Panc1 (cell line): Measurements from ENCODE around the gene TIMM44. TPM values are rescaled to one million over a fixed set of nuclear protein-coding genes. Genes with fewer than 3 reads are reported as not detected.

Experiments
- ATAC-seq: fragments of 200-7000 bp; cut with Tn5 transposase; 2 replicates; pipeline ENCODE4 v1.9.1; 2020; ENCODE audit warnings: mild to moderate bottlenecking, moderate library complexity
- BruUV-seq: library from RNA; stranded (reverse); fragments of 400-500 nt; replicated peaks from 2 replicates; lab custom pipeline; 2021; lab: Mats Ljungman, UMichigan
- CTCF ChIA-PET: fragments of 300-600 bp; sonication (Branson Sonifier 250); formaldehyde crosslinking; loops from one replicate; lab custom pipeline; 2022; ENCODE audit warnings: antibody characterized with exemption; lab: Charles Lee
- POLR2A ChIA-PET: fragments of 300-600 bp; sonication (Branson Sonifier 250); formaldehyde crosslinking; loops from one replicate; lab custom pipeline; 2022; ENCODE audit warnings: antibody characterized with exemption; lab: Charles Lee
- DNase-seq: peaks from one replicate; pipeline ENCODE4 v3.0.0-alpha.2; 2010; ENCODE audit warnings: low read depth, low spot score
- H3K27ac ChIP-seq: 2 replicates; pipeline ENCODE4 v1.5.1; 2011; ENCODE audit warnings: mild to moderate bottlenecking, low read length, inconsistent platforms
- H3K27me3 ChIP-seq: fragments of 200-500 bp; sonication (Bioruptor generic); 2 replicates; pipeline ENCODE4 v1.6.0; 2014; ENCODE audit warnings: low read length, inconsistent platforms; ENCODE audit not compliant: control insufficient read depth, insufficient read depth
- H3K36me3 ChIP-seq: fragments of 200-500 bp; sonication (Bioruptor generic); 2 replicates; pipeline ENCODE4 v1.5.1; 2014; ENCODE audit warnings: inconsistent platforms, mild to moderate bottlenecking, low read length, moderate library complexity; ENCODE audit not compliant: control insufficient read depth, insufficient read depth
- H3K4me1 ChIP-seq: 2 replicates; pipeline ENCODE4 v1.5.1; 2011; ENCODE audit warnings: inconsistent platforms, mild to moderate bottlenecking, low read length, moderate library complexity; ENCODE audit not compliant: control insufficient read depth, insufficient read depth
- H3K4me3 ChIP-seq, 2 experiments: 2 replicates each; pipeline ENCODE4 v1.5.1; 2011 to 2012; ENCODE audit warnings: low read depth in 2 of 2, low read length in 2 of 2, mild to moderate bottlenecking in 2 of 2, inconsistent platforms in 1 of 2, moderate library complexity in 1 of 2
- H3K9me3 ChIP-seq: fragments of 200-500 bp; sonication (Bioruptor generic); 2 replicates; pipeline ENCODE4 v1.5.1; 2014; ENCODE audit warnings: low read depth, mild to moderate bottlenecking, inconsistent platforms, low read length, moderate library complexity; ENCODE audit not compliant: control insufficient read depth, insufficient read depth
- POLR2AphosphoS5 ChIP-seq: IDR thresholded peaks from 2 replicates; pipeline ENCODE4 v1.6.1; 2012; ENCODE audit warnings: mild to moderate bottlenecking, low read depth, low read length, moderate library complexity
- SIN3A ChIP-seq: IDR thresholded peaks from 2 replicates; pipeline ENCODE4 v1.6.1; 2012; ENCODE audit warnings: low read depth, mild to moderate bottlenecking, low read length, moderate library complexity, borderline replicate concordance; ENCODE audit not compliant: insufficient read depth
- TCF7L2 ChIP-seq: IDR thresholded peaks from 2 replicates; pipeline ENCODE4 v1.6.1; 2011; ENCODE audit warnings: mild to moderate bottlenecking, low read depth, low read length, inconsistent platforms
- in situ Hi-C: cut with HindIII; loops from 2 replicates; pipeline ENCODE4 v1.10.0; 2016; ENCODE audit warnings: low sequenced_read_pairs, low pct_unique_long_range_greater_than_20kb
- intact Hi-C: fragments of 100-400 bp; cut with micrococcal nuclease; formaldehyde crosslinking; loops from one replicate; pipeline ENCODE4 v1.10.0; 2022; ENCODE audit not compliant: unreplicated experiment
- total RNA-seq: library from RNA; stranded (reverse); gene quantifications from one replicate; pipeline ENCODE4 v1.2.1, GENCODE V29; 2021; ENCODE audit not compliant: unreplicated experiment
- TF ChIP-seq, protein P1 (sequence below), 2 experiments: IDR thresholded peaks; 2 replicates each; pipeline ENCODE4 v1.6.1; 2011 to 2012; ENCODE audit warnings: low read depth in 2 of 2, control low read depth in 1 of 2, low read length in 1 of 2, mild to moderate bottlenecking in 1 of 2, moderate library complexity in 1 of 2; ENCODE audit not compliant: insufficient read depth in 1 of 2
- TF ChIP-seq, protein P2 (sequence below): fragments of 450-650 bp; IDR thresholded peaks from 2 replicates; pipeline ENCODE4 v1.5.1; 2017; ENCODE audit warnings: mild to moderate bottlenecking

Gene TIMM44
- total RNA-seq, 1 experiment from 2014 or later = 105 TPM

GRCh38 chr19:7980168-7980567 is 36.7 kb upstream of the TIMM44 start:
- in situ Hi-C loops = no loop called here
- H3K36me3 ChIP-seq = no peaks in the 10 kb centered on the region
- H3K4me3 ChIP-seq = no peak overlapping the region
- intact Hi-C loops = no loop called here
- H3K27ac ChIP-seq = no peak overlapping the region
- ChIA-PET POLR2A (no interaction called here), CTCF (no interaction called here)
- no peak for DNase-seq
- no TSS peak for BruUV-seq
- ATAC-seq = no peak
- no peaks in the 10 kb centered on the region for H3K27me3 ChIP-seq
- no peak for TF ChIP-seq POLR2AphosphoS5
- TF ChIP-seq, protein P1, sequence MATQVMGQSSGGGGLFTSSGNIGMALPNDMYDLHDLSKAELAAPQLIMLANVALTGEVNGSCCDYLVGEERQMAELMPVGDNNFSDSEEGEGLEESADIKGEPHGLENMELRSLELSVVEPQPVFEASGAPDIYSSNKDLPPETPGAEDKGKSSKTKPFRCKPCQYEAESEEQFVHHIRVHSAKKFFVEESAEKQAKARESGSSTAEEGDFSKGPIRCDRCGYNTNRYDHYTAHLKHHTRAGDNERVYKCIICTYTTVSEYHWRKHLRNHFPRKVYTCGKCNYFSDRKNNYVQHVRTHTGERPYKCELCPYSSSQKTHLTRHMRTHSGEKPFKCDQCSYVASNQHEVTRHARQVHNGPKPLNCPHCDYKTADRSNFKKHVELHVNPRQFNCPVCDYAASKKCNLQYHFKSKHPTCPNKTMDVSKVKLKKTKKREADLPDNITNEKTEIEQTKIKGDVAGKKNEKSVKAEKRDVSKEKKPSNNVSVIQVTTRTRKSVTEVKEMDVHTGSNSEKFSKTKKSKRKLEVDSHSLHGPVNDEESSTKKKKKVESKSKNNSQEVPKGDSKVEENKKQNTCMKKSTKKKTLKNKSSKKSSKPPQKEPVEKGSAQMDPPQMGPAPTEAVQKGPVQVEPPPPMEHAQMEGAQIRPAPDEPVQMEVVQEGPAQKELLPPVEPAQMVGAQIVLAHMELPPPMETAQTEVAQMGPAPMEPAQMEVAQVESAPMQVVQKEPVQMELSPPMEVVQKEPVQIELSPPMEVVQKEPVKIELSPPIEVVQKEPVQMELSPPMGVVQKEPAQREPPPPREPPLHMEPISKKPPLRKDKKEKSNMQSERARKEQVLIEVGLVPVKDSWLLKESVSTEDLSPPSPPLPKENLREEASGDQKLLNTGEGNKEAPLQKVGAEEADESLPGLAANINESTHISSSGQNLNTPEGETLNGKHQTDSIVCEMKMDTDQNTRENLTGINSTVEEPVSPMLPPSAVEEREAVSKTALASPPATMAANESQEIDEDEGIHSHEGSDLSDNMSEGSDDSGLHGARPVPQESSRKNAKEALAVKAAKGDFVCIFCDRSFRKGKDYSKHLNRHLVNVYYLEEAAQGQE (IDR thresholded peaks at IDR 0.05; ENCODE audit: insufficient read depth in 1 of 2, low read depth in 2 of 2, low read length in 1 of 2) = no peak
- TF ChIP-seq SIN3A = no peak
- no peaks in the 10 kb centered on the region for H3K4me1 ChIP-seq
- no peaks in the 10 kb centered on the region for H3K9me3 ChIP-seq

- ChIA-PET CTCF (no interaction called here), POLR2A (no interaction called here)
- intact Hi-C loops (no loop called here), in situ Hi-C loops (no loop called here)
- no peak for TF ChIP-seq POLR2AphosphoS5
- TF ChIP-seq, protein P2, sequence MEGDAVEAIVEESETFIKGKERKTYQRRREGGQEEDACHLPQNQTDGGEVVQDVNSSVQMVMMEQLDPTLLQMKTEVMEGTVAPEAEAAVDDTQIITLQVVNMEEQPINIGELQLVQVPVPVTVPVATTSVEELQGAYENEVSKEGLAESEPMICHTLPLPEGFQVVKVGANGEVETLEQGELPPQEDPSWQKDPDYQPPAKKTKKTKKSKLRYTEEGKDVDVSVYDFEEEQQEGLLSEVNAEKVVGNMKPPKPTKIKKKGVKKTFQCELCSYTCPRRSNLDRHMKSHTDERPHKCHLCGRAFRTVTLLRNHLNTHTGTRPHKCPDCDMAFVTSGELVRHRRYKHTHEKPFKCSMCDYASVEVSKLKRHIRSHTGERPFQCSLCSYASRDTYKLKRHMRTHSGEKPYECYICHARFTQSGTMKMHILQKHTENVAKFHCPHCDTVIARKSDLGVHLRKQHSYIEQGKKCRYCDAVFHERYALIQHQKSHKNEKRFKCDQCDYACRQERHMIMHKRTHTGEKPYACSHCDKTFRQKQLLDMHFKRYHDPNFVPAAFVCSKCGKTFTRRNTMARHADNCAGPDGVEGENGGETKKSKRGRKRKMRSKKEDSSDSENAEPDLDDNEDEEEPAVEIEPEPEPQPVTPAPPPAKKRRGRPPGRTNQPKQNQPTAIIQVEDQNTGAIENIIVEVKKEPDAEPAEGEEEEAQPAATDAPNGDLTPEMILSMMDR = no peak
- TF ChIP-seq, protein P1 (IDR thresholded peaks at IDR 0.05; ENCODE audit: insufficient read depth in 1 of 2, low read depth in 2 of 2, low read length in 1 of 2) = no peak
- no peak for TF ChIP-seq SIN3A
- no peak for TF ChIP-seq TCF7L2
- Histone ChIP-seq H3K4me1 (no peaks in the 10 kb centered on the region), H3K4me3 (no peak overlapping the region), H3K36me3 (no peaks in the 10 kb centered on the region), H3K27me3 (no peaks in the 10 kb centered on the region), H3K27ac (no peak overlapping the region), H3K9me3 (no peaks in the 10 kb centered on the region)
- DNase-seq (no peak), ATAC-seq (no peak)
- no TSS peak for BruUV-seq
Measured at GRCh38 chr19:7979559-7979958, 36.1 kb upstream of the TIMM44 start.
